Head of caudate nucleus (tissue), 42 donors: Measurements from ENCODE around the gene PIGW.
"Not testable (repeated sequence)": the region's sequence is repeated elsewhere in the genome, so short reads cannot be mapped to it uniquely, and the experiment has no call there.

Source experiments
- DNase-seq, 42 donors: peaks; one replicate each; pipeline versions ENCODE4 v3.0.0 to v3.0.0-alpha.2; 2020 to 2021; ENCODE audit warnings: mixed read lengths in 7 of 42
- intact Hi-C: fragments of 100-400 bp; cut with DNase I; formaldehyde crosslinking; loops from one replicate; pipeline ENCODE4 v1.15.0; 2022

PIGW gene

DNA sequence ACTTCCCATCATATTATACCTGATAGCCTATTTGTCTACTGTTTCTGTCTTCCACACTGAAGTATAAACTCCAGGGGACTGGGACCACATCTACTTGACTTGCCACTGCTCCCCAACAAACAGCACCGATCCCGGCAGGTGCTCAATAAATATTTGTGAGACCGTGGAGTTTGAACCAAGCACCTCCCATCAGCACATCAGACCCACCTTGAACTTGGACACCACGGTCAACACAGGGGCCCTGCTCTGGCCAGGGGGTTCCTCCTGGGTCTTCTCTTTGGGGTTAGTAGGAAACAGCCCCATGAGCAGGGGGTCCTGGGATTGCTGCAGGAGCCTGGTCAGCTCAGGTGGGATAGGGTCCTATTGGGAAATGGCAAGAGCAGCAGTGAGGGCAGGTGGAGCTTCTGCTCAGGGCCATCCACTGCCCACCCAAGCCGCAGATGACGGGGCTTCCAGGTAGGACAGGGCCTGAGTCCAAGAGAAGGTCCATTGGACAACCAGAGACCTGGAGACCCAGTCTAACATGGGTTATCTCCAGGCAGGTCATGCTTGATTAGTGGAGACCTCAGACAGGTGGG, 28.4 kb upstream of the PIGW start:
- no peak for DNase-seq
- intact Hi-C loops: no loop called here

DNA sequence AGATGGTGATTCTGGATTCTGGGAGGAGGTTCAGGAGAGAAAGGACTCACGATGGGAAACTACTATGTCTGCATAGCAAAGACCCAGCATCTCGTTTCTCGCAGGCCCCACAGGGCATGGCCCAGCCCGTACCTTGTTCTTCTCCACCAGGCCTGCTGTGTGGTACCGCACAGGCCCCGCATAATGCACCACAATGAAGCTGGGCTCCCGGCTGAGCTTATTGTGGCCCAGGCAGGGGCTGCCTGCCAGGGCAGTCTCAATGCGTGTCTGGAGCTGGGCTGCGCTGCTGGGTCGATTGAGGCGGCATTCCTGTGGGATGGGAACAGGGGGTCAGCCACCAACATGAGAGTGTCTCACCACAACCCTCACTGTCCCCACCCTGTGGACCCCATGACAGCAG, 28.0 kb upstream of the PIGW start:
- intact Hi-C loops: no loop called here
- no peak for DNase-seq

DNA sequence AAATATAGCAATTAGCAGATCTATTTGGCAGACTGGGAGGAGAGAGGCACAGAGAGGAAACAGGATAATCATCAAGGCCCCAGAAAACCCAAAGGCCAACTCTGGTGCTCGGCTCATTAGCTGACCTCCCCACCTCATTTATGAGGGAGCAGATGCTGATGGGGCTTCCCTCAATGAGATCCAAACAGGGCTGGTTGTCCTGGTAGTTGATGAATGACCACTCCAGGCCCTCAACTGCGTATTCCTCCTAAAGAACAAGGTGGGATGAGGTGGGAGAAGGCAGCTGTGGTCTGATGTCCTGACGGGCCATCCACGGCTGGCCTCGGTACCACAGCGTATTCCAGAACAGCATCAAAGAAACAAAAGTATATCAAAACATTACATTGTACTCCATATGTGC, 27.5 kb upstream of the PIGW start:
- intact Hi-C loops: no loop called here
- no peak for DNase-seq

DNA sequence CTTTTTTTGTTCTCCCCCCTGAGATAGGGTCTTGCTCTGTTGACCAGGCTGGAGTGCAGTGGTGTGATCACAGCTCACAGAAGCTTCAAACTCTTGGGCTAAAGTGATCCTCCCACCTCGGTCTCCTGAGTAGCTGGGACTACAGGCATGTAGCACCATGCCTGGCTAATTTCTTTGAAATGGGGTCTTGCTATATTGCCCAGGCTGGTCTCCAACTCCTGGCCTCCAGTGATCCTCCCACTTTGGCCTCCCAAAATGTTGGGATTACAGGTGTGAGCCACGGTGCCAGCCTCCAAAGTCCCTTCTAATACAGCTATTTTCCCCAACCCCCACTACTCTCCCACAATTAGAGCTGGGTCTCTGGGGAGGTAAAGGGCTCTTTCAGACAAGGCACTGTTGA, 26.3 kb upstream of the PIGW start:
- intact Hi-C loops, DNase-seq: not testable (repeated sequence)

DNA sequence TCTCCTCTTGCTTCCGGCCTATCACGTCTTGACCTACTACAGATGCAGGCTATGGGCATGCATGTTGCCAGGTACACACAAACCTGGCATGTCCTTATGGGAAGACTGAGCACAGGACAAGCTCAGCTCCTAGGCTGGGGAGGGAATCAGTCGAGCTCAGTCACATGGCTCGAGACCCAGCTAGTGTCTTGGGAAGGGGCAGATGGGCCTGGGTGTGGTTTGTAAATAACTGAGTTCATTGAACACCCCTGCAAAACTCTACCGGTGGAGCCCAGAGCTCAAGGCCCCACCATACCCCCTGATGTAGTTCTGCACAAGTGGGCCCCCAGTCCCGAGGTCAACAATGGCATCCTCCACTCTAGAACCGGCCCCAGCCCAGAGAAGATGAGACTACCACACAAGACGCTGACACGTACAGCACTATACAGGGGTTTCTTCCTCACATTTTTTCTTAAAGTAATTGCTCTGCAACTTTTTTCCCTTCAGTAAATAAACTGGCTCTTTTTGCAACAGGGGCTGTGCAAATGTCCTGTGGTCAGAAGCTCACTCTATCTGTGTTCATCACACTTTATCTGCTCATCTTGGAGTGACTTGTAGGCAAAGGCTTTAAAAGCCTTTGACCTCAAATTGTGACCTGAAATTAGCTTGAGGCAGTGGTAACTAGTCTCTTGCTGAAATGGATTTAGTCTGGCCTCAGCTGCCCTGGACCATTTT, 25.4 kb upstream of the PIGW start:
- no peak for DNase-seq
- intact Hi-C loops: no loop called here

DNA sequence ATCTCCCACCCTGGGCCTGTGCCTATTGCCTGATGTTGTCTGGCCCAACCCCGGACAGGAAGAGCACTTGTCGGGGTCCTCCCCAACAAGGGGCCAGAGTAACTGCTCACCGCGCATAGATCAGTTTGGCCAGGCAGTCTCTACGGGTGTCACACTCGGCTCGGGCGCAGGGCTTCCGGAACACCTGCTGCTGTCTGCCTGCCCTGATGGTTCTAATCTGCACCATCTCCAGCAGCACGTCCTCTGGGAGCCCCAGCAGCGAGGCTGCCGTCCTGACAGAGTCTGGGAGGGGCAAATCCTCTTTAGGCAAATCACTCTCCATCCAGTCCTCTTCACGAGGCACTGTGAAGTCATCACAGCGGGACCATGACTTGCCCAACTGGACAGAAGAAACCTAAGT, 24.2 kb upstream of the PIGW start:
- no peak for DNase-seq

DNA sequence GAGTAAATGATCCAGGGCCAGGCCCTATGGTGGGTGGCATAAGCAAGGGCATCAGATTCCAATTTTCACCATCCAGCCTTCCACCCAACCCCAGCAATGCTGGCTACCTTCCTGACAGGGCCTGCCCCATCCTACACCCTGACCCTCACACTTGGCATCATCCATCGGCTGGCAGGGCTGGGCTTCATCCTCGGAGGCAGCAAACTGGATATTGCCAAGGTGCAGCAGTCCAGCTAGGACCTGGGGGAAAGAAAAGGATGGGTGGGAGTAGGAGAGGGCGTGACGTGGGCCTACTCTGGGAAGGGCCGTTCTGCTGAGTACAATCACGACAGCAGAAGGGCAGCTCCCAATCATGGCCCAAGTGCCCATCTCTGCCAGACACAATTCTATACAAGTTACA, 23.6 kb upstream of the PIGW start:
- DNase-seq: no peak
- intact Hi-C loops: no loop called here

More for the DNA sequence above, 24.2 kb upstream of the PIGW start:
- intact Hi-C loops: no loop called here

DNA sequence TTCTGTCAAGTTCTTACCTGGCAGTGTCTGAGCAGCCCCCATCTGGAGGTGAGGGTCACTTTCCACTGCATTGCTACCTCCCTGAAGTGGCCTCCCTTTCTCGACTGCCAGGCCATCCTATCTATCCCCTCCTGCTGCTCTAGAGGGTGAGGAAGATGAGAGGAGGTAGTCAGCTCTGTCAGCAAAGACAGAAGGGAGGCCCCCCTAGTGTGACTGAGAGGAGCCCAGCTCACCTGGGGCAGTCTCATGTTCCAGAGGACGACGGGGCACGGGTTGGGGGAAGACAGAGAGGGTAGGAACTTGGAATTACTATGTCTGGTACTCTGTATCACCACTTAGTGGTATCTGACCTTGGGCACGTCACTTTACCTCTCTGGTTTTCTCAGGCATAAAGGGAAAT, 22.1 kb upstream of the PIGW start:
- intact Hi-C loops: no loop called here

DNA sequence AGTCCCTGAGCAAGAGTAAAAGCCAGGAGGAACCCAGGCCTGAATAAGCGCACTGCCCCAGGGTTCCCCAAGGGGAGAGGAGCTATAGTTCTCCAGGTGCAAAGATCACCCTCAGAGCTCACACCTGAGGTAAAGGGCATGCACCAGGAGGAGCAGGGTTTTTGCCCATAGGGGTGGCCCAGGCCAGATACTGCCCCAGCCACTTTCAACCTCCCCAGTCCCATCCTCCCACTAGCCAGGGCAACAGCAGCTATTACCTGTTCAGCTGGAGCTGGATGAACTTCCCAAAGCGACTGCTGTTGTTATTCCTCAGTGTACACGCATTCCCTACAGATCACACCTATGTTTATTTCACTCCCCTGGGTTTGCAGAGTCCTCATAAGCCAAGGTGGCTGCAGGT, 19.9 kb upstream of the PIGW start:
- intact Hi-C loops: no loop called here
- DNase-seq: no peak

More for the DNA sequence above, 22.1 kb upstream of the PIGW start:
- DNase-seq: no peak

DNA sequence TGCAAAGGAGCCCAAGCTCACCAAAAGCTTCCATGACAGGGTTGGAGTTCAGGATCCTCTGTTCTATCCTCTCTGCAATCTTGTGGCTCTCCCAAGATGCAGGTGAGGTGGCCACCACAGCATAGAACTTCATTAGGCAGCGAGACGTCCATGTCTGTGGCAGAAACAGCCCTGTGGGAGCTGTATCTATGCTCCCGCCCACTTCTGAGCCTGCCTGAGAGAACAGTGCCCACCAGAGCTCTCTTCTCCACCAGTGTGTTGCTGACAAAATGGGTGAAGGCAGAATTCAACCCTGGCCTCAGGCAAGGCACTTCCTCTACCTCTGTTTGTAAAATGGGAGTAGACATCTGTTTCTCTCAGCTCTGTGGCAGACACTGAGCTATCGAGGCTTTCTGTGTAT, 18.9 kb upstream of the PIGW start:
- no peak for DNase-seq
- intact Hi-C loops: no loop called here

DNA sequence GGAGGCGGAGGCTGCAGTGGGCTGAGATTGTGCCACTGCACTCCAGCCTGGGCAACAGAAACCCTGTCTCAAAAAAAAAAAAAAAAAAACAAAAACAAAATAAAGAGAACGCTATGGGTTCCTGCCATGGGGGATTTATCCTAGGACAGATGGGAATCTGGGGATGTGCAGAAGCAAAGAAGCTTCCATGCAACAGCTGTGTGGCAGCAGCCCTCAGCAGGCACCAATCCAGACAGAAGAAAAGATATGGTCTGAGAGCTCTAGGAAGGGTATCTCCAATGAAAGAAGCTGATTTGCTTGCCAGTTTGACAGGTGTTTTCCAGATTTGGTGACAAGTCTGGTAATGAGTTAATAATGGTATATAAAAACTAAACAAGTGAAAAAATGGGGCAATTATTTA, 11.7 kb upstream of the PIGW start:
- intact Hi-C loops: no loop called here
- DNase-seq: no peak

DNA sequence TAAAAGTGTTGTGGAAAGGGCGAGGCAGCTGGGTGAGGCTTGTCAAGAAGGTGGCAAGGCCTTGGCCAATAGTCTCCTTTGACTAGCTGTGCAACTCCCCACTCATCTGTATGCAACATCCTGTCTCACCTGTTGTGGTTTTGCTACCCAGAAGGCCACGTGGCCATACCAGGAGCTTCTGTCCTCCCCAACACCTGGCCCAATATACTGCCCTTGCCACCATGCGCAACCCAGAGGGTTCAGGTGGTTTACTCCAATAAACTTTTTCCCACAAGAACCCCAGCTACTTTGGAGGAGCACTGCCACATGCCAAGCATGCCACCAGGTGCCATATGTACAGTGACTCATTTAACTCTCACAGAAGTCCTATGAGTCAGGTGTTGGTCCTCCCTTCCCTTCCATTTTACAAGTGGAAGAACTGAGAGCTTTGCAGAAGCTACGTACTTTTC, 10.3 kb upstream of the PIGW start:
- intact Hi-C loops: no loop called here
- DNase-seq: peak in 1 of 42 donors; percentile 2

DNA sequence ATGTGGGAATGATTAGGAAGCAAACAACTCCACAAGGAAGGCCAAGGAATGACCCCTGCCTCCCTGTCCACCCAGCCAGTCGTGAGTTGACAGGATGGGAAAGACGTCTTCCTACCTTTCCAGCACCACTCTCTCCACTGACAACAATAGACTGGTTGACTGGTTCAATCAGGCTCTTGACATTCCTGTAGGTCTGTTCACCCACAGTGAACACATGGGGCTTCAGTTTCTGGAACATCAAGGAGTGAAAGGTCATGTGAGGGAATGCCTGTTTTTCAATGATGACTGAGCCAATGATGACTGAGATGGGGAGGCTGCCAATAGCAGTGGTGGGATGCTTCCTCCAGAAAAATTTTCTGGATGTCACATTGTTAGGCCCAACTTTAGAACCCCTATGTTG, 9.7 kb upstream of the PIGW start:
- intact Hi-C loops: no loop called here
- no peak for DNase-seq

DNA sequence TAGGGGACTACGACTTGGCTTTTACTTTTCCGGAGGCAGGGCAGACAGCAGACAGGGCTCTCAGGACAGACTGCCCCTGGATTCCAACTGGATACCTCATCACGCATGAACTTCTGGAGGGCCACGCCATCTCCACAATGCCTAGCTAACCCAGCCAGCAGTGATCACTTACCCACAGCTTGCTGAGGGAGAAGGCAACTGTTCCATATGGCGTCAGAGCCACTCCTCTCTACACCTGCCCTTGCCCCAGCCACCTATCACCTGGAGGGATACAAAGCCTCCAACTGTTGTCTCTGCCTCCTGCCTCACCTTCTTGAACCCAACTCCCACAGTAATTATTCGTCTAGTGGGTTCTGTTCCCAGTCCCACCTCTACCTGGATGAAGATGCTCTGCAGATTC, 8.9 kb upstream of the PIGW start:
- intact Hi-C loops: no loop called here
- peak in 3 of 42 donors; percentile 4 to 32 (median 20) for DNase-seq

DNA sequence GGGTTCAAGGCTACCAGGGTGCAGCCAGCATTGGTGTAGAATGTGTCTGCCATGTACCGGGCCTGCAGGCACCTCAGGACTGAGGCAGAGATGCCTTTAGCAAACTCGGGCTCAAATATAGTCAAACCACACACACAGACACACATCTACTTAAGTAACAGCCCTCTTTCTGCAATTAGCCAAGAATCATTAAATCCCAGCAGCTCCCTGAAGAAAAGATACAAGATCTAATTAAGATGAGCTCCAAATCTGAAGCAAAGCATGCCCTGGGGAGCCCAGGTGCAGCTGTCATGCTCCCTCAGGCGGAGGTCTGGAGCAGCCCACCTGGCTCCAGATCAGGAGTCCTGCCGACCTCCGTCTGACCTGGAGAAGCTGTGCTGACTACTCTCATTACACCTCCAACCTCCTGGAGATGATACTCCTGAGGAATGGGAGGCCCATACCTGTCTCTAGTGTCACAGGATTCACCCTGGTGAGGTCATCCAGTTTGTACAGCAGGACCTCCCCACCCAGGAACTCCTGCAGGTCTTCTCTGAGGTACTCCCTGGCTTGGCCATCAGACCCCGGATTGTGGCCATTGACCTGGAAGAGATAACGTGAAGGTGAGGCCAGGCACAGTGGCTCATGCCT, 7.1 kb upstream of the PIGW start:
- intact Hi-C loops: no loop called here
- peak in 1 of 42 donors; percentile 29 for DNase-seq

DNA sequence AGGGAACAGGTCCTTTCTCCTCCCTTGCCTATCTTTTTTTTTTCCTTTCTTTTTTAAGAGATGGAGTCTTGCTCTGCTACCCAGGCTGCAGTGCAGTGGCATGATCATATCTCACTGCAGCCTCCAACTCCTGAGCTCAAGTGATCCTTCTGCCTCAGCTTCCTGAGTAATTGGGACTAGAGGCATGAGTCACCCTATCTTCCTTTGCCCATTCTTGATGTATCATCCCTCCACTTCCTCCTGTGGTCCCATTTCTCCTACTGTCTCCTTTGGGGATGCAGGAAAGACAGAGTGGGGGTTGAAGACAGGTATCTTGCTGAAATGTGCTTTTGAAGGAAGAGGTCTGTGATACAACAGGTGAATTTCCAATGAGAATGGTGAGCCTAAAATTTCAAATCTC, 5.7 kb upstream of the PIGW start:
- intact Hi-C loops: no loop called here
- DNase-seq: no peak

DNA sequence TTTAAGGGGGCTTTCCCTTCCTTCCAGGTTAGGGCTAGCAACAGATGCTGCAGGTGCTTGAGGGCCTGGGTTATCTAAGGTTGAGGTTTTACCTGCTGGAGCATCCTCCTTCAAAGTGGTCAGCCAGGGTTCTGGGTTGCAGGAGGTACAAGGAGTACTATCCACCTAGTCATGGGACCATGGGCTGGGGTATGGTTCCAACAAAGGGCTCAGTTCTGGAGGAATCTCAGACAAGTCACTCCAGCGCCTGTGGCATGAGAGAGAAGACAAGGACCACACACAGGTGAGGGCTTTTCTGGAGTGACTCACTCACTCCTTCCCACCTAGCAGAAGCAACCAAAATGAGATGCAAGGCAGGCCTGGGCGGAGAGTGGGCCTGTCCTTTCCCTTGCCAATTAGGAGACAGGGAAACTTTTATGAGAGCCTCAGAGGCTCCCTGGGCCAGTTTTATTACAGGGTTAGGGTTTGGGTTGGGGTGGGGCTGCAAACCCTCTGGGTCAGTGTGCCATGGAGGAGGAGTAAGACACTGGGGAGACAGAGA, 2.3 kb upstream of the PIGW start:
- intact Hi-C loops: no loop called here
- no peak for DNase-seq

DNA sequence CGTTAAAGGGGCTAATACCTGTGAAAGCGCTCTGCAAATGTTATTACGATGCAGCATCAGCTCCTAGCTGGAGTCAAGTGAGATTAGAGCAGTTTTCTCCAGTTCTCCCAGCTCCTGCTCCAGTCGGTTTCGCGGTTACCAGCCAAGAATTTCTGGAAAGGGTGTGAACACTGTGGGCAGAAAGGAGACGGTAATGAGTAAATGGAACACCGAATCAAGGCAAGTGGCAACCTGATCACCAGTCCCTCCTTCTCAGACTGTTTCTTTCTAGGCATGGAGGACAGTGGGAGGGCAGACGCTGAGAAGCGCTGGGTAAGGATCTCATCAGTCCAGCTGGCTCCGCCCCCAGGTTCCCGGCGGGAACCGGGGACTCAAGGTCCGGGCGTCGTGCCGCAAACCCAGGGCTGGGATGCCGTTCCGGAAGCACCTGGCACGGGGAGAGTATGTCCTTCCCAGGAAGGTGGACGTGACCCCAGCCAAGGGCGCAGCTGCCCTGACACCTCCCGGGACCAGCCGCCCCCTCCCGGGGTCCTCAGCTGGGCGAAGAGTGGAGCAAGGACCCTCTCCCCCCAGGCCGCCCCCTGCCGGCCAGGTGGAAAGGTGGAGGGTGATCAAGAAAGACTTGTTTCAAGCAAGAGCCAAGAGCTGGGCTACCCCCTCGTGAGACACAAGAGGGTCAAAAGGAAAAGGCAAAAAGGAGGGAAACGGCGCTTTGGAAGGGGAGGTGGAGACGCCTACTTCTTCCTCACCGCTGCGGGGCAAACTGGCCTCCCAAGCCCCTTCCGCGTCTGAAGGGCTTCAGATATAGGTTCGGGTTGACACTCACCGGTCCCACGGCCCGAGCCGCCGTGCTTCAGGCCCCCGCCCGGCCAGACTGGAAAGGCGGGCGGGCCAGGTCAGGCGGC, 600 bp upstream of the PIGW start:
- peak in 27 of 42 donors; percentile 9 to 50 (median 21) for DNase-seq
- intact Hi-C loops: no loop called here

DNA sequence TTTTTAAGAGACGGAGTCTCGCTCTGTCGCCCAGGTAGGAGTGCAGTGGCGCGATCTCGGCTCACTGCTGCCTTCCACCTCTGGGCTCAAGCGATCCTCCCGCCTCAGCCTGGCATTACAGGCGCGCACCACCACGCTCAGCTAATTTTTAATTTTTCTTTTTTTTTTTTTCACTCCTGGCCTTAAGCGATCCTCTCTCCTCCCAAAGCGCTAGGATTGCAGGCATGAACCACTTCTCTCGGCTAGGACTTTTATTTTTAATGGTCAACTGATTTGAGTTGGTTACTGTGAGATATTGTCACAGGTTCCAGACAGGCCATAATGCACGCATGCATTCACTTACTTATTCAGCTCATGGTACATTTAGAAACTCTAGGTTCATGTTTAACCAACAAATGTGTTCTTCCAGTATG, 888 bp downstream of the PIGW start:
- intact Hi-C loops: no loop called here
- DNase-seq: no peak
